HepG2 (cell line): Measurements from ENCODE around the gene GALNTL6. TPM values are rescaled to one million over a fixed set of nuclear protein-coding genes. Genes with fewer than 3 reads are reported as not detected.

Source experiments
- ATAC-seq: fragments of 200-7000 bp; cut with Tn5 transposase; 3 replicates; pipeline ENCODE4 v1.9.1; 2020; ENCODE audit warnings: mild to moderate bottlenecking, moderate library complexity
- BruUV-seq: library from RNA; stranded (reverse); fragments of 400-500 nt; replicated peaks from 2 replicates; lab custom pipeline; 2021; lab: Mats Ljungman, UMichigan
- CTCF ChIA-PET: fragments of 300-600 bp; formaldehyde crosslinking; extraction: SDS; loops from one replicate; lab custom pipeline; 2021; ENCODE audit warnings: low total read pairs, inconsistent platforms, low intra/inter-chr PET ratio; lab: Yijun Ruan, JAX
- POLR2A ChIA-PET: fragments of 350-600 bp; sonication (Branson Sonifier 250); formaldehyde crosslinking; loops from one replicate; lab custom pipeline; 2020; ENCODE audit warnings: antibody characterized with exemption, inconsistent platforms; lab: Yijun Ruan, JAX
- DNase-seq: peaks from one replicate; pipeline ENCODE4 v3.0.0-alpha.2; 2015; ENCODE audit warnings: low spot score
- FAIRE-seq: peaks from 3 replicates; lab custom pipeline; 2011; peaks lifted over from hg19 to GRCh38; lab: Jason Lieb, UNC
- H2AFZ ChIP-seq: one replicate; pipeline ENCODE4 v1.6.1; 2011; ENCODE audit warnings: low read length, inconsistent platforms
- H3K27ac ChIP-seq: fragments of 300-600 bp; 3 replicates; pipeline ENCODE4 v1.8.0; 2011; ENCODE audit warnings: mixed run types, mild to moderate bottlenecking, mixed read lengths, low read length, inconsistent platforms; ENCODE audit not compliant: insufficient read depth; ENCODE audit errors: extremely low read length
- H3K27me3 ChIP-seq, 2 experiments: fragments of 200-600 bp in 1 of 2; 2 replicates in 1 of 2; 3 replicates in 1 of 2; pipeline versions ENCODE4 v1.6.0 to v1.8.0; 2011; ENCODE audit warnings: low read length in 2 of 2, mild to moderate bottlenecking in 2 of 2, moderate library complexity in 2 of 2, inconsistent platforms in 1 of 2; ENCODE audit not compliant: insufficient read depth in 2 of 2, control insufficient read depth in 1 of 2
- H3K36me3 ChIP-seq, 2 experiments: fragments of 200-600 bp in 1 of 2; replicated peaks in 1 of 2; 2 replicates in 1 of 2; 3 replicates in 1 of 2; pipeline versions ENCODE4 v1.5.1 to v1.8.0; 2011; ENCODE audit warnings: low read length in 2 of 2, inconsistent platforms in 1 of 2; ENCODE audit not compliant: insufficient read depth in 2 of 2, control insufficient read depth in 1 of 2
- H3K4me1 ChIP-seq: 2 replicates; pipeline ENCODE4 v1.5.1; 2012; ENCODE audit warnings: low read length, inconsistent platforms; ENCODE audit not compliant: insufficient read depth
- H3K4me2 ChIP-seq: 2 replicates; pipeline ENCODE4 v1.6.0; 2011; ENCODE audit warnings: low read depth, low read length, inconsistent platforms
- H3K4me3 ChIP-seq, 3 experiments: fragments of 200-600 bp in 1 of 3; sonication (generic), shearing (Covaris generic) in 1 of 3; replicated peaks in 1 of 3; 2 replicates each; pipeline ENCODE4 v1.5.1; 2011 to 2016; ENCODE audit warnings: low read length in 3 of 3, inconsistent platforms in 2 of 3, low read depth in 2 of 3, mild to moderate bottlenecking in 2 of 3, control low read depth in 1 of 3, mixed read lengths in 1 of 3; ENCODE audit not compliant: insufficient read depth in 1 of 3
- H3K79me2 ChIP-seq: one replicate; pipeline ENCODE4 v1.6.1; 2011; ENCODE audit warnings: low read length, inconsistent platforms; ENCODE audit not compliant: insufficient read depth
- H3K9ac ChIP-seq: 2 replicates; pipeline ENCODE4 v1.6.0; 2011; ENCODE audit warnings: mild to moderate bottlenecking, low read depth, low read length, inconsistent platforms; ENCODE audit not compliant: insufficient read depth
- H3K9me3 ChIP-seq: 2 replicates; pipeline ENCODE4 v1.5.1; 2012; ENCODE audit warnings: mild to moderate bottlenecking, low read length
- H4K20me1 ChIP-seq: 2 replicates; pipeline ENCODE4 v1.6.0; 2011; ENCODE audit warnings: inconsistent platforms, mild to moderate bottlenecking, low read length, moderate library complexity; ENCODE audit not compliant: insufficient read depth
- BRCA1 ChIP-seq: sonication (generic); formaldehyde crosslinking; IDR thresholded peaks from 2 replicates; pipeline ENCODE4 v1.4.0; 2020; ENCODE audit warnings: missing genetic modification reagents
- ETV5 ChIP-seq: IDR thresholded peaks from 2 replicates; pipeline ENCODE4 v1.6.1; 2018; ENCODE audit warnings: missing biosample characterization, missing genetic modification reagents, inconsistent platforms, borderline replicate concordance
- FOXM1 ChIP-seq: sonication (generic); formaldehyde crosslinking; IDR thresholded peaks from 2 replicates; pipeline ENCODE4 v1.5.0; 2020; ENCODE audit warnings: missing genetic modification reagents
- HINFP ChIP-seq: sonication (generic); formaldehyde crosslinking; IDR thresholded peaks from 2 replicates; pipeline ENCODE4 v1.4.0; 2020; ENCODE audit warnings: low read depth, mild to moderate bottlenecking, missing genetic modification reagents
- ISX ChIP-seq: sonication (generic); formaldehyde crosslinking; conservative IDR thresholded peaks from 2 replicates; pipeline ENCODE4 v1.5.0; 2020; ENCODE audit warnings: missing genetic modification reagents
- KDM1A ChIP-seq: IDR thresholded peaks from 2 replicates; pipeline ENCODE4 v1.6.1; 2016; ENCODE audit warnings: missing compliant biosample characterization
- NFATC3 ChIP-seq: sonication (generic); formaldehyde crosslinking; IDR thresholded peaks from 2 replicates; pipeline ENCODE4 v1.5.1; 2020; ENCODE audit warnings: mild to moderate bottlenecking, missing genetic modification reagents
- NFIB ChIP-seq: sonication (generic); formaldehyde crosslinking; IDR thresholded peaks from 2 replicates; pipeline ENCODE4 v1.9.0; 2021; ENCODE audit warnings: missing genetic modification reagents, mild to moderate bottlenecking, borderline replicate concordance
- SRSF1 ChIP-seq: fragments of 200-400 bp; formaldehyde crosslinking; optimal IDR thresholded peaks from 2 replicates; pipeline ENCODE3; 2017; ENCODE audit warnings: mild to moderate bottlenecking, low read depth, low read length, moderate library complexity
- TFDP1 ChIP-seq: IDR thresholded peaks from 2 replicates; pipeline ENCODE4 v1.6.1; 2016; ENCODE audit warnings: missing compliant biosample characterization, missing genetic modification reagents, borderline replicate concordance
- ZBTB3 ChIP-seq: sonication (generic); formaldehyde crosslinking; IDR thresholded peaks from 2 replicates; pipeline ENCODE4 v1.4.0; 2020; ENCODE audit warnings: low read depth, mild to moderate bottlenecking, moderate library complexity, missing genetic modification reagents, borderline replicate concordance
- ZFP37 ChIP-seq: sonication (generic); formaldehyde crosslinking; IDR thresholded peaks from 2 replicates; pipeline ENCODE4 v1.4.0; 2020; ENCODE audit warnings: missing genetic modification reagents, borderline replicate concordance
- ZFYVE20 ChIP-seq: sonication (generic); formaldehyde crosslinking; IDR thresholded peaks from 2 replicates; pipeline ENCODE4 v1.8.0; 2023; ENCODE audit warnings: low read depth, mild to moderate bottlenecking, moderate library complexity, missing genetic modification reagents, borderline replicate concordance
- ZNF326 ChIP-seq: sonication (generic); formaldehyde crosslinking; IDR thresholded peaks from 2 replicates; pipeline ENCODE4 v1.4.0; 2020; ENCODE audit warnings: missing genetic modification reagents, borderline replicate concordance
- ZNF343 ChIP-seq: sonication (generic); formaldehyde crosslinking; IDR thresholded peaks from 2 replicates; pipeline ENCODE4 v1.4.0; 2020; ENCODE audit warnings: mild to moderate bottlenecking, missing genetic modification reagents
- ZNF746 ChIP-seq: sonication (generic); formaldehyde crosslinking; IDR thresholded peaks from 2 replicates; pipeline ENCODE4 v1.8.0; 2022; ENCODE audit warnings: mild to moderate bottlenecking, missing genetic modification reagents
- WGBS: methylation state at CpG from one replicate; pipeline ENCODE4 v1.1.6; 2017; ENCODE audit warnings: low lambda C conversion rate; 5-methylcytosine and 5-hydroxymethylcytosine counted together
- in situ Hi-C: cut with HindIII; loops from 2 replicates; pipeline ENCODE4 v1.10.0; 2017; ENCODE audit warnings: low pct_unique_long_range_greater_than_20kb; ENCODE audit not compliant: extremely low pct_ligation_motif_present
- intact Hi-C: fragments of 100-400 bp; cut with micrococcal nuclease; formaldehyde crosslinking; loops from one replicate; pipeline ENCODE4 v1.10.0; 2022; ENCODE audit not compliant: unreplicated experiment
- polyA plus RNA-seq, 8 experiments: library from polyadenylated mRNA; depleted of rRNA in 3 of 8; stranded (reverse) in 7 of 8; unstranded in 1 of 8; fragments of >200 nt; fragmentation: Illumina TruSeq in 4 of 8; extraction: Trizol in 4 of 8; gene quantifications; 2 replicates each; pipeline versions ENCODE4 v1.2.1 to v1.2.3, GENCODE V29; 2011 to 2016; ENCODE audit warnings: low read depth in 4 of 8, missing spikeins in 1 of 8, mixed read lengths in 1 of 8; ENCODE audit not compliant: insufficient read depth in 1 of 8
- total RNA-seq, 5 experiments: library from RNA; depleted of rRNA; stranded (reverse); fragments of >200 nt; fragmentation: Illumina TruSeq; extraction: Trizol; gene quantifications; 2 replicates each; pipeline ENCODE4 v1.2.3, GENCODE V29; 2016; ENCODE audit warnings: low read depth in 1 of 5
- TF ChIP-seq, protein P1 (sequence below): sonication (generic); formaldehyde crosslinking; IDR thresholded peaks from 2 replicates; pipeline ENCODE4 v1.8.1; 2023; ENCODE audit warnings: mild to moderate bottlenecking, missing genetic modification reagents

Gene GALNTL6
- total and polyA plus RNA-seq, 2 of the 13 experiments (the other 11 are each of a cell fraction or from before 2014, with no cell fraction given) = not detected

DNA sequence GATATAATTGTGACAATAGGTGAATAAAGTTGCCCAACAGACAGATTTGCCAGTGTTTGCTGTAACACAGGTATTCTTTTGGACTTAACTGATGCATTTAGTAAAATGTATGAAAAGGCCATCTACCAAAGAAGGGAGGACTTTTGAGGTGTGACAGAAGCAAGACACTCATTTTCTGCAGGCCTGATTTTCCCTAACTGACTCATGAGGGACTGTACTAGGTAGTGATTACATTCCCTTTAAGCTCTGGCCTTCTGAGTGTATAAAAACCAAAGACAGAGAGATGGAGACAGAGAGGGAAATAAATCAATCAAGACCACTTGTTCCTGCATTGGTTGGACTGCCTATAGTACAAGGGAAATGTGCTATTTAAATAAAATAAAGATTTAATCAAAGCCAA, 1204.6 kb downstream of the GALNTL6 start:
- in situ Hi-C loops = loop anchor here (25.0 kb wide), 1 partner anchor 394 kb away; no protein-coding TSS in a partner anchor
- H4K20me1 ChIP-seq = no peaks in the 10 kb centered on the region
- FAIRE-seq = no peak
- DNase-seq = no peak
- BruUV-seq = no TSS peak
- CTCF ChIA-PET = no interaction called here
- H3K4me1 ChIP-seq = no peaks in the 10 kb centered on the region
- no peak overlapping the region for H3K4me3 ChIP-seq
- H3K36me3 ChIP-seq = no peaks in the 10 kb centered on the region
- POLR2A ChIA-PET = no interaction called here
- no peaks in the 10 kb centered on the region for H3K79me2 ChIP-seq
- no peak overlapping the region for H3K9ac ChIP-seq
- no peak for ATAC-seq
- H3K27me3 ChIP-seq = no peaks in the 10 kb centered on the region
- no peak overlapping the region for H2AFZ ChIP-seq
- H3K27ac ChIP-seq = no peak overlapping the region
- TF ChIP-seq ZNF746 (CRISPR knock-in tag) (no peak), ZNF326 (CRISPR knock-in tag) (no peak), TFDP1 (CRISPR knock-in tag) (no peak), ZNF343 (CRISPR knock-in tag) (no peak), SRSF1 (no peak), NFATC3 (no peak)
- TF ChIP-seq, all 625 proteins: peak for 0
- no peaks in the 10 kb centered on the region for H3K9me3 ChIP-seq
- no peak overlapping the region for H3K4me2 ChIP-seq
- intact Hi-C loops = no loop called here

DNA sequence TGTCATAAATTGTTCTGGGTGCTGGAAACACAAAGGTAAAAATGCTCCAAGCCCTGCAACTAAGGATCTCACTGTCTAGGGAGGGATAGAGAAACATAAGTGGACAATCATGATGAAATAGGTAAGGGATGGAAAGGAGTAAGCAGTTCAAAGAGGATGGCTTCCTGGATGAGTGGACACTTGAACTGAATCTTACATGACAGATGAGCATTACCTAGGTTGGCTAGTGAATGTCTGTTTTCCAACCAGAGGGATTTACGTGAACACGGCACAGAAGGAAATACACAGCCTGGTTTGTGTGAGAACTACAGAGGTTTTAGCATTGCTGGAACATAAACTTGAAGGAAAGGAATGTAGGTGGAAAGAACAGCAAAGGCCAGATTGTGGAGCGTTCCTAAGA, 1205.2 kb downstream of the GALNTL6 start:
- ATAC-seq (no peak), FAIRE-seq (no peak), DNase-seq (no peak)
- ChIA-PET POLR2A (no interaction called here), CTCF (no interaction called here)
- no peaks in the 10 kb centered on the region for H4K20me1 ChIP-seq
- in situ Hi-C loops (loop anchor here (25.0 kb wide), 1 partner anchor 394 kb away; no protein-coding TSS in a partner anchor), intact Hi-C loops (no loop called here)
- H2AFZ ChIP-seq = no peak overlapping the region
- BruUV-seq = no TSS peak
- no peaks in the 10 kb centered on the region for H3K79me2 ChIP-seq
- no peak overlapping the region for H3K4me2 ChIP-seq
- no peaks in the 10 kb centered on the region for H3K4me1 ChIP-seq
- no peaks in the 10 kb centered on the region for H3K27me3 ChIP-seq
- WGBS = 27% methylated on average over 3 of the region's 3 CpGs
- H3K36me3 ChIP-seq = no peaks in the 10 kb centered on the region
- no peaks in the 10 kb centered on the region for H3K9me3 ChIP-seq
- no peak overlapping the region for H3K9ac ChIP-seq
- H3K27ac ChIP-seq = no peak overlapping the region
- H3K4me3 ChIP-seq = no peak overlapping the region
- TF ChIP-seq ISX (CRISPR knock-in tag) (no peak), ZFP37 (CRISPR knock-in tag) (no peak), ZBTB3 (CRISPR knock-in tag) (no peak), NFIB (CRISPR knock-in tag) (no peak), HINFP (CRISPR knock-in tag) (no peak), ETV5 (no peak), ZFYVE20 (no peak), BRCA1 (CRISPR knock-in tag) (no peak), FOXM1 (CRISPR knock-in tag) (no peak), KDM1A (CRISPR knock-in tag) (no peak)
- TF ChIP-seq, protein P1, sequence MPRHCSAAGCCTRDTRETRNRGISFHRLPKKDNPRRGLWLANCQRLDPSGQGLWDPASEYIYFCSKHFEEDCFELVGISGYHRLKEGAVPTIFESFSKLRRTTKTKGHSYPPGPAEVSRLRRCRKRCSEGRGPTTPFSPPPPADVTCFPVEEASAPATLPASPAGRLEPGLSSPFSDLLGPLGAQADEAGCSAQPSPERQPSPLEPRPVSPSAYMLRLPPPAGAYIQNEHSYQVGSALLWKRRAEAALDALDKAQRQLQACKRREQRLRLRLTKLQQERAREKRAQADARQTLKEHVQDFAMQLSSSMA (CRISPR knock-in tag) = no peak
